ENCODE measurements around the gene PRRG1. TPM values are rescaled to one million over a fixed set of nuclear protein-coding genes. Genes with fewer than 3 reads are reported as not detected.

PRRG1 gene
- total RNA-seq, 1 experiment from 2014 or later: 8.0 TPM

DNA sequence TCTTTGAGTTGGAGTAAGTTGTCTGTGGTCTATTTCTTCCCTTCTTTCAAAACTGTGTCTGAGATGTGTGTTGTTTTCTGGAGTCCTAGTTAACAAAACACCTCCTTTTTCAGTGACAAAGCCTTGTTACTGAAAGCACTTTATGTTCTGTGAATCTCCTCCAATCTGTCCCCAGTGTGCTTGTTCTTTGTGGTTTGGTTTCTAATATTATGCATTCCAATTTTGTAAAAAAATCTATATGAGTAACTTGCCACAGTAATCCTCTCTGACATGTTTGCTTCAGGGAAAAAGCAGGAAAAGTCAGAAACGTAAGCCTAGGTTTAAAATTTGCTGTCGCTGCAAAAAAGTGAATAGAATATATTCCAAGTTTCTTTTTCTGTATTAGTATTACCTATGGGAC lies 12.4 kb downstream of the PRRG1 start:
- Histone ChIP-seq H3K27me3 (no peaks in the 10 kb centered on the region), H3K4me3 (no peak overlapping the region), H3K9me3 (0 out of 2 replicates have a peak, but pooled peaks cover 2% of the 10 kb centered on the region), H3K36me3 (no peaks in the 10 kb centered on the region)
- no peak for DNase-seq

DNA sequence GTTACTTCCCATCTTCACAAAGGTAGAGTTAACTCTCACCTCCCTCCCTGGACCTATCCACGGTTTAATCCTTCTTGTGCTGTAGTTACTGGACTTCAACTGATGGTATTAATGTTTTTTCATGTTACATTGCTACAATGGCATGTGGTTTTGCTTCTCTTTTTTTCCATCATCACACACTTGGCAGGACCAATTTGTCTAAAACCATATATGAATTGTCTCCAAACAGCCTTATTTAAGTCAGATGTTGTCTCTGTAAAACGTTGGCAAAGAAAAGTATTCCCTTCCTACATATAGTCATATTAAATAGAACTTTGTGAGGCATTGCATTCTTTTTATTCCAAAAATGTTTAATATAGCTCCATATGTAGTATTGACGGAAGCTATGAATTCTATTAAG lies 15.5 kb downstream of the PRRG1 start:
- no peaks in the 10 kb centered on the region for H3K27me3 ChIP-seq
- no peaks in the 10 kb centered on the region for H3K36me3 ChIP-seq
- H3K4me3 ChIP-seq: no peak overlapping the region
- H3K9me3 ChIP-seq: 0 out of 2 replicates have a peak, but pooled peaks cover 4% of the 10 kb centered on the region
- no peak for DNase-seq

- Histone ChIP-seq H3K36me3 (no peaks in the 10 kb centered on the region), H3K27me3 (no peaks in the 10 kb centered on the region), H3K4me3 (no peak overlapping the region), H3K9me3 (0 out of 2 replicates have a peak, but pooled peaks cover 2% of the 10 kb centered on the region)
- no peak for DNase-seq
These were observed 18.8 kb downstream of the PRRG1 start for GRCh38 chrX:37367946-37368345.

GRCh38 chrX:37370499-37371141 lies 21.5 kb downstream of the PRRG1 start:
- no peak for DNase-seq

GRCh38 chrX:37371578-37371991 lies 22.4 kb downstream of the PRRG1 start:
- Histone ChIP-seq H3K27me3 (no peaks in the 10 kb centered on the region), H3K4me3 (no peak overlapping the region), H3K9me3 (0 out of 2 replicates have a peak, but pooled peaks cover 2% of the 10 kb centered on the region), H3K36me3 (no peaks in the 10 kb centered on the region)
- peak; percentile 93 for DNase-seq

More at GRCh38 chrX:37370499-37371141, 21.5 kb downstream of the PRRG1 start:
- Histone ChIP-seq H3K27me3 (no peaks in the 10 kb centered on the region), H3K4me3 (no peak overlapping the region), H3K9me3 (0 out of 2 replicates have a peak, but pooled peaks cover 2% of the 10 kb centered on the region), H3K36me3 (no peaks in the 10 kb centered on the region)

DNA sequence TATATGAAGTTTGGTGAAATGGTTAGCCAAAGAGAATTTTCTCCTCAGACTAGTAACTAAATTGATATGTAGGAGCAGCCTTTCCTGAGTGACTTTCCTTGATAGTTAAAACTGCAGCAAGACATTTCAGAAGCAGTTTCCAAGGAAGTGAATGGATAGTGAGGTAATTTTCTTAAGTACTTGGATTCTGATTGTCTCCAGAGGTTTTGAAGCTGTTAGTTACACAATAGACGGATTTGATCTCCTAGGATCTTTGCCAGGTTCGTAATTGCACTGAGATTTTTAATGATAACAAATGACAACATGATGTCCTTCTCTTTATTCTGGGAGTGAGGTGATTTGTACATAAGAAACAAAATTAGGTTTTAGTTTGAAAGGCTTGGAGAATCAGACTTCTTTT lies 29.2 kb downstream of the PRRG1 start:
- no peak for DNase-seq
- no peaks in the 10 kb centered on the region for H3K9me3 ChIP-seq
- no peaks in the 10 kb centered on the region for H3K36me3 ChIP-seq
- no peak overlapping the region for H3K4me3 ChIP-seq
- no peaks in the 10 kb centered on the region for H3K27me3 ChIP-seq

GRCh38 chrX:37378830-37379229 lies 29.7 kb downstream of the PRRG1 start:
- DNase-seq: no peak
- no peaks in the 10 kb centered on the region for H3K9me3 ChIP-seq
- H3K36me3 ChIP-seq: no peaks in the 10 kb centered on the region
- no peaks in the 10 kb centered on the region for H3K27me3 ChIP-seq
- no peak overlapping the region for H3K4me3 ChIP-seq

DNA sequence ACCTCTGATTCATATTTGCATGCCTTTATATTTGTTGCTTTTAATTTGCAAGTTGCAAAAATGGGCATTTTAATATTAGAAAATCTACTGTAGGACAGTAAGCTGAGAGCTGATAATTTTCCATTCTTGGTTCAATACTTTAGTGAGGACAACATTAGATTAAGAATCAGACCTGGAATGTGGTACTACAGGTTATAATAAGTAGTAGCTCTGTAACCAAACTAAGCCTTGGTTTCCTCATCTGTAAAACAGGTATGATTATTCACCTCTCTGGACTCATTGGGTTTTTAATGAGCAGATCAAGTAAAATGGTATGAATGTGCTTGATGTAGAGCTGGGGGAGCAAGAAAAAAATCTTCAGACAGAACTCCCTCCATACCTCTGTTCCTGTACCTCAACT lies 31.1 kb downstream of the PRRG1 start:
- no peaks in the 10 kb centered on the region for H3K27me3 ChIP-seq
- H3K9me3 ChIP-seq: no peaks in the 10 kb centered on the region
- no peaks in the 10 kb centered on the region for H3K36me3 ChIP-seq
- H3K4me3 ChIP-seq: no peak overlapping the region
- DNase-seq: no peak

GRCh38 chrX:37380924-37381323 lies 31.8 kb downstream of the PRRG1 start:
- Histone ChIP-seq H3K9me3 (no peaks in the 10 kb centered on the region), H3K36me3 (no peaks in the 10 kb centered on the region), H3K27me3 (no peaks in the 10 kb centered on the region), H3K4me3 (no peak overlapping the region)
- DNase-seq: no peak

DNA sequence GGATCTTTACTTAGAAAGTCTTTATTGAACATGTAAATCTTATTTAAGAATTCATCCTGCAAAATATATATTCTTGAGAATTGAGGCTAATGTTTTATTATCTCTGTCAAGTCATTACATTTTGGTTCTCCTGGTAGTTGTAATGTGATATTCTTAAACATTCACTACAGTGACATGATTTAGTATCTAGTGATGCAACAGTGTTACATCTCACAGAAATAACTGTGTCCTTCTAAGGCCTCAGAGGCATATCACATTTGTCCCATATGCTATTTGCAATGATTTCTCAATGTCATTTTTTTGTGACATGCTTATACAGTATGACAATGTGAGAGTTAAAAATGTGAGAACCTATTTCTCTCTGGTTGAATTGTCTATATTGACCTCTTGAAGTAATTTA lies 34.1 kb downstream of the PRRG1 start:
- Histone ChIP-seq H3K9me3 (no peaks in the 10 kb centered on the region), H3K27me3 (no peaks in the 10 kb centered on the region), H3K4me3 (no peak overlapping the region), H3K36me3 (no peaks in the 10 kb centered on the region)
- DNase-seq: no peak

GRCh38 chrX:37388413-37388812 lies 39.2 kb downstream of the PRRG1 start:
- no peak for DNase-seq
- no peak overlapping the region for H3K4me3 ChIP-seq

GRCh38 chrX:37405956-37406355 lies 56.8 kb downstream of the PRRG1 start:
- H3K9me3 ChIP-seq: no peaks in the 10 kb centered on the region; the same call in 1 of the 2 replicates
- H3K36me3 ChIP-seq: no peaks in the 10 kb centered on the region
- DNase-seq: no peak
- H3K27me3 ChIP-seq: no peaks in the 10 kb centered on the region
- H3K4me3 ChIP-seq: no peak overlapping the region

More at GRCh38 chrX:37388413-37388812, 39.2 kb downstream of the PRRG1 start:
- H3K27me3 ChIP-seq: no peaks in the 10 kb centered on the region
- no peaks in the 10 kb centered on the region for H3K9me3 ChIP-seq
- no peaks in the 10 kb centered on the region for H3K36me3 ChIP-seq

DNA sequence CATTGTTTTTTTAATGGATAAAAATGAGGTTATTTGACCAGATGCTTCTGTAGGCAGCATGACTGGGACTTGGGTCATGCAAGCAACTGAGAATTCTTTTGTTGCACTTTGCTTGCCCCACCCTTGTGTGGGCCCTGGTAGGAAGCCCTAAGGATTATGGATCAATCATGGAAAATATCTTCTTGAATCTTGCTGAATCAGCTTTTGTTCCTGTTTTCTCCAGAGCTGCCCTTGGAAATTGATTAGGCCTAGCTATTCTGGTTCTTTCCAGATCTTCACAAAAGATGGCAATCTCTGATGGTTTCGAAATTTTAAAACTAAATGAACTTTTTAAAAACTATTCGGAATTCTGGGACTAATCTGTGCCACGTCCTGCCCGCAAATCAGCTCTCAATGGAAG lies 58.6 kb downstream of the PRRG1 start:
- no peaks in the 10 kb centered on the region for H3K36me3 ChIP-seq
- DNase-seq: no peak
- no peaks in the 10 kb centered on the region for H3K27me3 ChIP-seq
- no peaks in the 10 kb centered on the region for H3K9me3 ChIP-seq
- no peak overlapping the region for H3K4me3 ChIP-seq

- no peaks in the 10 kb centered on the region for H3K36me3 ChIP-seq
- H3K9me3 ChIP-seq: no peaks in the 10 kb centered on the region
- DNase-seq: no peak
- H3K4me3 ChIP-seq: no peak overlapping the region
- no peaks in the 10 kb centered on the region for H3K27me3 ChIP-seq
These were observed 60.1 kb downstream of the PRRG1 start for GRCh38 chrX:37409278-37409677.

DNA sequence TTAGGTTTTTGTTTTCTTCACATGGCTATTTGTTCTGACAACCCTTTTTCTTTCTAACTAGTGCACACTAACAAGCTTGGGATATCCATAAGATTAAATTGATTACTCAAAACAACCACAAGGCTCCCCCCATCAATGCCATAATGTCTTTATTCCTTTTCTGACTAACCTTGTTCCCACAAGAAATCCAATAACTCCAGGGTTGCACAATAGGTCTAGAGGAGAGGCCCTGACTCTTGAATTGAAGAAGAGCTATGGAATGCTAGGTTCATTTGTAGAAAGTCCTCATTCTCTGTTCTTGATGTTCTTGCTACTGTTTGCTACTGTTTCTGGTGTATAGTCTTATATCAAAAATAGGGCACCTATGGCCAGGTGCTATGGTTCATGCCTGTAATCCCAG lies 71.0 kb downstream of the PRRG1 start:
- Histone ChIP-seq H3K36me3 (no peaks in the 10 kb centered on the region), H3K4me3 (no peak overlapping the region), H3K27me3 (no peaks in the 10 kb centered on the region), H3K9me3 (no peaks in the 10 kb centered on the region)
- DNase-seq: no peak

DNA sequence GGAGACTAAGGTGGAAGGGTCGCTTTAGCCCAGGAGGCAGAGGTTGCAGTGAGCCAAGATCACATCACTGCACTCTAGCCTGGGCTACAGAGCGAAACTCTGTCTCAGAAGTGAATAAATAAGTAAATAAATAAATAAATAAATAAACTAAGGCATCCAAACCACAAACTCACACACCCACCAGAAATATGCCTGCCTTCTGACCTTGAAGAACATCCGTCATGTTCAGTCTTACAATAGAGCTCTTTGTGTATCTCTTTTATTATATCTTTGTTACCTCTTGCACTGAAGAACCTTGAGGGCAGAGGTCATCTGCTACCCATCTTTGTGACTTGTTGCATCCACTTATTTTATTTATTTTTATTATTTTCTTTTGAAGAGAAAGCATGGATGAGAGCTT lies 71.6 kb downstream of the PRRG1 start:
- no peaks in the 10 kb centered on the region for H3K27me3 ChIP-seq
- no peak overlapping the region for H3K4me3 ChIP-seq
- H3K36me3 ChIP-seq: no peaks in the 10 kb centered on the region
- H3K9me3 ChIP-seq: no peaks in the 10 kb centered on the region
- no peak for DNase-seq

GRCh38 chrX:37424000-37424429 lies 74.9 kb downstream of the PRRG1 start:
- H3K36me3 ChIP-seq: no peaks in the 10 kb centered on the region
- no peaks in the 10 kb centered on the region for H3K27me3 ChIP-seq
- H3K9me3 ChIP-seq: no peaks in the 10 kb centered on the region
- DNase-seq: peak; percentile 4
- H3K4me3 ChIP-seq: no peak overlapping the region

DNA sequence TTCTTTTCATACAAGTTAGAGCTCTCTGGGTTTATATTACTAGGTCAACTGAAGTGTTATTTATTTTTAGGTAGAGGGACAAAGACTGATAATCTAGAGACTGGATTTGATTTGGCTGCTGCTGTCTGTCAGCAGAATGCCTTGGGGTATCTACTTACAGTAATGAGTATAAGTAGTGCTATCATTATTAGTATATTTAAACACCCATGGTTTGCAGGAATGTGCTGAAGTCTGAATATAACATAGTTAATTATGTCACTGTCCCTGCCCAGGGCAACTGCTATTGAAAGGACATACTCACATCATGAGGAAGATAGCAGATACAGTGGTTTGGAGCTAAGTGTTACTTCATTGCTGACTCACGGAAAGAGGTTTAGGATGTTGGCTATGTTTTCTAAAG lies 76.2 kb downstream of the PRRG1 start:
- Histone ChIP-seq H3K27me3 (no peaks in the 10 kb centered on the region), H3K9me3 (no peaks in the 10 kb centered on the region), H3K4me3 (no peak overlapping the region), H3K36me3 (no peaks in the 10 kb centered on the region)
- DNase-seq: no peak

Measured in MG63 (cell line).